ENCODE measurements around the gene TMEM184C.

Gene TMEM184C

DNA sequence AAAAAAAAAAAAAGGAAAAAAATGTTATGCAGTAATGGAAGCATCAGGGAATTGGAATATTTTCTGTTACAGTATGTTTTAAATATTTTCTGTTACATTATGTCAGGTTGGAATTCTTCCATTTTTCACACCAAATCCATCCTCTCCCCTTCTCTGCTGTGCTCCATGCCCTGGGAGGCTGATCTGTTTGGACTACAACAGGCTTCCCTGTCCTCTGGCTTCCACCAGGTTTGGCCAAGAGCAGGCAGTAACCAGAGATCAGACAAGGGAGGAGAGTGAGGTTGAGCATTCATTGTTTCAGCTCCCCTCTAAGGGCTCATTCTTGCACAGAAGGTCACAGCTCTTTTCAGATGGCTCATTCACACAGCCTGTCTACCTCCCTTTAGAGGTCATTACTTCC, 11.7 kb upstream of the TMEM184C start:
- DNase-seq: no peak

DNA sequence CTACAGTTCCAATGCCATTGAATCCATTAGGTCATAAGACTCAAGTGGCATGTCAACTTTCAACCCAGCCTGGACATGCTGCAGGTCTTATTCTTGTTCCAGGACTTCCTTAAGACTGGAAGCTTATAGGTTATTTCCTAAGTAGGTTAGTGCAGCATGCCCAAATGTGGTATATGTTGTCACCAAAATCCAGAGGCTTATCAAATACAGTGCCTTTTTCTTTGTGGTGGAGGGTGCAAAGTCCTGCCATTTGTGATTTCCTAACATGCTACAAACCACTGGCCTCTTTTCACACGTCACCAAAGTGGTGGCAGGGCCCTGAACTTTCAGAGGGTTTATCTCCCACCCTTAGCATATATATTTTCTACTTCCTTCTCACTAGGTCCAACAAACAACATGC, 9.7 kb upstream of the TMEM184C start:
- DNase-seq: no peak

DNA sequence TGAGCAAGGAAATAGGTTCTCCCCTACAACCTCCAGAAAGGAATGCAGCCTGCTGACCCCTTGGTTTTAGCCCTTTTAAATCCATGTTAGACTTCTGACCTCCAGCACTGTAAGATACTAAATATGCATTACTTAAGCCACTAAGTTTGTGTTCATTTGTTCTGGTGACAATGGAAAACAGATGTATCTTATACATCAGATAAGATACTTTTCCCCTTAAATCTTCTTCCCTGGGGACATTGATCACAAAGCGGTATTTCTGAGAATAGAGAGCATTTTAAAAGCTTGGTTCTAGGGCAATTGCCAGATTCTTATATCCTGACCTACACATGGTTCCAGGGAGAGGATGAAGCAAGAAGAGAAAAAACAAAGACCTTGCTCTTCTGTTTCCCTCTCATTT, 6.5 kb upstream of the TMEM184C start:
- DNase-seq: no peak

DNA sequence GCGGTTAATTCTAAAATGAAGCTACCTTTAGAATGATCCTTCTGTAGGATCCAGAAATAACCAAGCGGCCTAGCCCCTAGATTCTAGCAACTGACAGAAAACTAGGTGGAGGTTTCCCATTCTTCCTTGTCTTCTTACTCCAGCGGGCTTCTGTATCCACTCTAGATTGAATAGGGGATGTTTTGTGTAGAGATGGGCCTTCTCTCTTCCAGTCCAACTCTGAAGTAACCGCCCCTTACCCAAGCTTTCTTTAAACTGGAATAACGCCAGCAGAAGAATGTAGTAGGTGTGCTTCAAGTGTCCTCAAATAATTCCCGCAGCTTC, 386 bp upstream of the TMEM184C start:
- no peak for DNase-seq

DNA sequence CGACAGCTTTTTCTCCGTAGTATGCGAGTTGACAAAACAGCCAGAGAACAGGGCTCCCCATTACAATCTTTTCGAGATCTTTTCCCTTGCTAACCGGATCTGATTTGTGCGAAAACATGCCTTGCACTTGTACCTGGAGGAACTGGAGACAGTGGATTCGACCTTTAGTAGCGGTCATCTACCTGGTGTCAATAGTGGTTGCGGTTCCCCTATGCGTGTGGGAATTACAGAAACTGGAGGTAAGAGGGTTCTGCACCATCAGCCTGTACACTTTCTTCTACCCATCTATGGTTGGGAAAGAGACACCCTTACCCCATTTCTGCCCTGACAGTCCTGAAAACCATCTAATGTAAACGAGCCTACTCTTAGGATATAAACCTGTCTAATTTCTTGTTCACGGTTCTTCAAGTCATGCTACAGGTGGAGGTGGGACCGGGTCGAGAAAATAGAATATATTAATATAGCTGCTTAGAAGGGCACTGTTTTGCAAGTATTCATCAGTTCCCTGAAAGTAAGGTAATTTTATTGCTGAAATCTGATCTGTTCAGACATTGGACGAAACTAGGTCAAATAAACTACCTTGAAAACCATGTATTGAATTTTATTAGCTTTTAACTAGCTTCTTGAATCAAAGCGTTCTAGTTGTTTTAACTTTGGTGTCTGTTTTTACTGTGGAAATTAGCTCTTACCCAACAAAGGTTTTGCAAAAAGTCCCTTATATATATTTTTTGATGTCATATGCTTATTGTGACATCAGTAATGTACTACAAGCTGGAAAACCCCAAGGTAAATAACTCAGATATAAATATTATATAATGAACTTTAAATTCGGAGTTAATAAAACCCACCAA, 869 bp downstream of the TMEM184C start:
- no peak for DNase-seq

DNA sequence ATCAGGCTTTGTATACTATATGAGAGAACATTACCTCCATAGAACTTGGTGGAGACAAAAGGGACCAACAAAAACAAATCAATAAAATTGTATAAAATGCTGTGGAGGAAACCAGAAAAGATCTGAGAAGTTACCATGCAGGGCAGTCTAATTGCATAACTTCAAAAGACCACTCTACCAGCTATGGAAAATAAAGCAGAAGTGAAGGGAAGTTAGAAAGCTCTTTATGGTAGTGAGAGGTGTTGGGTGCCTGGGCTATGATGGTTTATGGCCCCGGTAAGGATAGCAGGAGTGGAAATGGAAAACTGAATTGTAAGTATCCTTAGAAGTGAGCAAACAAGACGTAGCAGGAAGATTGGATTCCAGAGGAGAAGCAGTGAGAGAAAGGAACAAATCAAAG, 3.1 kb downstream of the TMEM184C start:
- DNase-seq: peak; percentile 9

DNA sequence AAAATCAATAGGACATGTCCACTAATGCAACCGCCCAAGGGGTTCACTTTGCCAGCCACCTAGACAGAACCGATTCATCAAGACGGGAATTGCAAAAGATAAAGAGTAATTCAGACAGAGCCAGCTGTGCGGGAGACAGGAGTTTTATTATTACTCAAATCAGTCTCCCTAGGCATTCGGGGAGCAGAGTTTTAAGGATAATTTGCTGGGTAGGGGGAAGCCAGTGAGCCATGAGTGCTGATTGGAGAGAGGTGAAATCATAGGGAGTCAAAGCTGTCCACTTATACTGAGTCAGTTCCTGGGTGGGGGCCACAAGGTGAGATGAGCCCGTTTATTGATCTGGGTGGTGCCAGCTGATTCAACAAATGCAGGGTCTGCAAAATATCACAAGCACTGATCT, 8.5 kb downstream of the TMEM184C start:
- no peak for DNase-seq

DNA sequence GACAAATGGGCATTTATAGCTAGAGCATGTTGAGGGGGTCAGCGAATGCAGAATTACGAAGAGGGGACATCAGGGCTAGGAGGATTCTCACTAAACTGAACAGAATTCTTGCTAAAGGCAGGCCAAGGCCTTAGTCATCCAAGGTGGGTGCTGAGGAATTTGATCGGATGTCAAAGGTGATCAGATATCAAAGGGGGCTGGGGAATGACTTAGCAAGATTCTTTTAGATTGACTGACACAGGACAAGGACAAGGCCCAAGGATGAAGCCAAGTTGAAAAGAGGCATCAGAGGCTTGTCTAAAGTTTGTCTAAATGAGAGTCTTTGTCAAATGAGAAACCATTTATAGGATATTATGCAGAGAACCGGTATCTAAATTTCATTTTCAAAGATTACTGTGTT, 9.7 kb downstream of the TMEM184C start:
- DNase-seq: no peak

DNA sequence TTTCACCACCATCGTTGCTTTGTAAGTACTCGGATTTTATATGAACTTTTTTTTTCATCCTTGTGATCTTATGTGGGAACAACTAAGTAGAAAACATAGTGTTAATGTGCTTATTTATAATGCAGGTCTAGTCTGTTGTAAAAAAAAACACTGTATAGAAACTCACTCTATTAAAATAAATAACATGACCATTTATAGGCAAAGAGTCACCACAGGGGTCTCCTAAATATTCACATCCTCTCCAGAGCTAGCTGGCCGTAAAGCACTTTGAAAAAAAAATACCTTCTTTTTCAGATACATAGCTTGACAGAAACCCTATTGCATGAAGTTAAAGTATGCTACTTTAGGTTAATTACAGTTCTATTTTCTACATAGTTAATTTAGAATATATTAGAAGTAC, 11.2 kb downstream of the TMEM184C start:
- no peak for DNase-seq

DNA sequence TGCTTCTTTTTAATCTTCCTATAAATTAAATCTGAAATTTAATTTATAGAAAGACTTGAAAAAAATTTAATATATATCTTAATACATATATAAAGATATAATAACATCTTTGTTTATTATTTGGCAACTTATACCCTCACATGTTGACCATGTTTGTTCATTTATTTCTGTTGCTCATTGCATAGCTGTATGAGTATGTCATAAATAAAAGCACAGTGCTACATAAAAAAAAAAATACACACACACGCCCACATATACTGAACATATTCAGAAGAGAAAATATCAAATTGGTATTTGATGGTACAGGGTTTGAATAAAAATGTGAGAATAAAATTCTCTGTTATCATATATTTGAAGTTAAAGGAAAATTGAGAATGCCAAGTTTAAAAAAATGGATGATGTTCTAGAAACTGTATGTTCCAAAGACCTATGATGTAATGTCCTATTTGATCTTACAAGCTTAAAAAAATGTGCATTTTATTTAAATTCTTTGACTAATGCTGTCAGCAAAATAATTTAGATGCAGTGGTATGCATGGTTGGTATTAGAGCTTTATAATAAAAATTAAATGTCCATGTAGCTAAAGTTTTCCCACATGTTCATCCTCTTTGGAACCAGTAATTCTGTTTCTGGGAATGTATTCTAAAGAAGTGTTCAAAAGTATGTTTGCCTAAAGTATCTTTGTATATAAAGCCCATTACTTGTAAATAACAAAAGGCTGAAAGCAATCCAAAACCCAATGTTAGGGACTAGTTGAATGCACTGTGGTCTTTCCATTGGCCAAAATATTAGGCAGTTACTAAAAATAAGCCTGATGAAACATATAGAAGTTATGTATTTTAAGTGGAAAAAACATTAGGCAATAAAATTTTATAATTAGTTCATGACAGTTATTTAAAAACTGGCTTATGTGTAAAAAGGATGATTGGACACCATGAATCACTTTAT, 12.9 kb downstream of the TMEM184C start:
- DNase-seq: no peak

DNA sequence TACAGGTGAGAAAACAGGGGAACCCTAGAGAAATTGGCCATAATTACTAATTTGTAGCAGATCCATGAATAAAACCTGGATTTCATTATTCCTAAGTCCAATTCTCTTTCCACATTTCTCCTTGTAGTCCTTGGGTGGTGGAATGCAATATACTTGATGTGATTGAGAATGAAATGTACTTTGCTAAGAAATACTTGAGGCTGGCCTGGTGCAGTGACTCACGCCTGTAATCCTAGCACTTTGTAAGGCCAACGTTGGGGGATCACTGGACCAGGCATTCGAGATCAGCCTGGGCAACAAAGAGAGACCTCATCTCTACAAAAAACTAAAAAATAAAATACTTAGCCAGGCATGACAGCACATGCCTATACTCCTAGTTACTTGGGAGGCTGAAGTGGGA, 15.9 kb downstream of the TMEM184C start:
- DNase-seq: no peak

DNA sequence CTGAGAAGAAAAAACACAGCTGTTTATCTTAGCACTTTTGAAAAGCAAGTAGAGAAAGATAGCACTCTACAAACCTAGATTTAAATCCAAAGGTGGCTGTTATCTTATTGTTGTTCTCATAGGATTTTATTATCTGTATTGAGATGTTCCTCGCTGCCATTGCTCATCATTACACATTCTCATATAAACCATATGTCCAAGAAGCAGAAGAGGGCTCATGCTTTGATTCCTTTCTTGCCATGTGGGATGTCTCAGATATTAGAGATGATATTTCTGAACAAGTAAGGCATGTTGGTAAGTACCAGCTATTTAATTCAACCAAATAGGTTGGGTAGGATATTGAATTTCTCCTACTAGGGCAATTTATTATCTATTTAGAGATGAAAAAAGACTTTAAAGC, 16.4 kb downstream of the TMEM184C start:
- no peak for DNase-seq

DNA sequence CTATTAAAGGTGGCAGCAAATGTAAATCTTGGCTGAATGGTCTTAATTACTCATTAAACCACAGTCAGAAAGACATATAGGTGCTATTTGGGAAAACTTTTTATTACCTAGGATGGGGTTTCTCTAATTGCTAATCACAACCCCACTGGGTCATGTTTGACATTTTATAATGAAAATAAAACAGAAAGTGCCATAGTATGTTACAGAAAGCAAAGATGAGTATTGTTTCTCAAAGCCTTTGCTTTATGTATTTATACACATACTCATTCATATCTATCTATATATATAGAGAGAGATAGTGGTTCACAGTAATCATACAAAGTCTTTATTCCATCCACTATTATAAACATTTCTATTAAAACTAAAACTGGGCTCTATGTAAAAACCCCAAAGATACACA, 18.2 kb downstream of the TMEM184C start:
- no peak for DNase-seq

DNA sequence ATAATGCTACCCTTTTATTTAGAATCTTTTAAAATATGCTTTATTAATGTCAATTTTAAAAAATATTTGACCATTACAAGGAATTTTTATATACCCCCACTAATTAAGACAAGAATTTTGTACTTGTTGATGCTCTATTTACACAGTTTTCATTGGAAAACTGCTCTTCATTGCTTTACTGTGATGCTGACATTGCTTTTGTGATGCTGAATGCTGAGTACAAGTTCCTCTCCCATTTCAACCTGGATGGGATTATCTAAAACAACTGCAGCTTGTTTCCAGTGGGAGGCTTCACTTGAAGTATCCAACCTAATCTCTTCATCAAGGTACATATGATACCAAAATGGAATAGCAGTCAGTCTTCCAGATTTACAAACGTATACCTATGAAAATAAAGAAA, 21.2 kb downstream of the TMEM184C start:
- DNase-seq: no peak

DNA sequence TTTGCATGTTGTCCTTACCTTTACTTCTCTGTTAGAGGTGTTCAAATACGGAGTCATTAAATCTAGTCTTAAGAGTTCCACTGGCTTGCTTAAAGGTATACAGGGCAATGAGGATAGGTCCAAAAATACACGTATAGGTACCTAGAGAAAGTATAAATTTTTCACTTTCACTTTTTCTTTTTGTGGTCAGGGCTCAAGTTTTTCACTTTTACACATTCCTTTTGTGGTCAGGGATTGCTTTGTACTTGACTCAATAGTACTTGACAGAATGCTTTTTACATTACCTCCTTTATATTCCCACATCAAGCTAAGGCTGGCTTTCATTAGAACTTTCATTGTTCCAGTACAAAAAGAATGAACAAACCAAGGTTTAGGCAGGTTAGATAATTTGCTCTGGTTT, 21.7 kb downstream of the TMEM184C start:
- DNase-seq: no peak

DNA sequence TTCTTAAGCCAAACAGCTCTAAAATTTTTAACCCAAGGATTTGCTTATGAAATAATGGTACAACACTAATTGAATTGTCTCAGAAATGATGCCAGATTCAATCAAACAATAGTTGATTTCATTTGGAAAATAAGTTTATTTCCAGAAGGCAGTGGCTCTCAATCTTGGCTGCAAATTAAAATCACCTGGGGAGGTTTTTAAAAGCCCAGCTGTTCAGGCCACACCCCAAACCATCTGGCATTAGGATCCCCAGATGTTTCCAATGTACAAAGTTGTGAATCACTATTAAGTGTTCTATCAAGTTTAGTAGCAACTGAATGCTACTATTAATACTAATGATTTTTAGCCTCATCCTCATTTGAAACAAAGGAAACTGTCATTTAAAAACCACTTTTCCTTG, 22.2 kb downstream of the TMEM184C start:
- DNase-seq: no peak

DNA sequence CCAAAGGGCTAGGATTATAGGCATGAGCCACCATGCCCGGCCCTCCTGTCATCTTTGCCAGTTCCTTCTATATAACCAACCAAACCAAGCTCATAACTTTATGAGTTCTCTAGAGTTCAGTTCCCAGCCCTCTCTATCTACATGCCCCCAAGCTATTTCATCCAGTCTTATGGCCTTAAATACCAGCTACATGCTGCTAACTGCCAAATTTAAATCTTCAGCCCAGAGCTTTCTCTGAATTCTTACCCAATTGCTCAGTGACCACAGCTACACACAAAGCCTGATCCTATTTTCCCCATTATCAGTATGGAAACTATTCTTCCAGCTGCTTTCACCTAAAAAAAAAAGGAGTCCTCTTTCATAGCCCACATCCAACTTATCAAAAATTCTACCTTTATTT, 23.1 kb downstream of the TMEM184C start:
- DNase-seq: no peak

DNA sequence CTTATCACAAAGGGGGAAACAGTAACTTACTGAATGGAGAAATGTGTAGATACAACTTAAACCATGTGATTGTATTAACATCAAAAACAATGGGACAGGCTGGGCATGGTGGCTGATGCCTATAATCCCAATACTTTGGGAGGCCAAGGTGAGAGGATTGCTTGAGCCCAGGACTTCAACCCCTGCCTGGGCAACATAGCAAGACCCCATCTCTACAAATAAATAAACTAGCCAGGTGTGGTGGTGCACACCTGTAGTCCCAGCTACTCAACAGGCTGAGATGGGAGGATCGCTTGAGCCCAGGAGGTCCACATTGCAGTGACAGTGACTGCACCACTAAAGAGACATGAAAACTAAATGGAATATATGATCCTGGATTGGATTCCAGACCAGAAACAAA, 26.4 kb downstream of the TMEM184C start:
- no peak for DNase-seq

DNA sequence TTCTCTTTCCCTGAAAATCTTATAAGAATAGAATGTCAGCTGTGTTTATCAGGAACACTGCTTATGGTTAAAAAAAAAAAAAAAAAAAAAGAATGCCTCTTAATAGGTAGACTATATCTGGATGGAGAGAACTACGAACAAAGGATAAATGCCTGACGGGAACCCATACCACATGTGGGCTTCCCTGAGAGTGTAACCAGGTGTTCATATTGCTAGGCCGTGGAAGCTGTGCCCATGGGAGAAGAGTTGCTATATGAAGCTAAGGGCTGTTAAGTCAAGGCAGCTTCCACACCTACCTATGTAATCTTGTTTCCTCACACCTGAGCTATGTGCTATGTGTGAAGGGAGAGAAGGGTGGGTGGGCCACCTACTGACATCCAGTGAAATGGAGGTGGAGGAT, 27.3 kb downstream of the TMEM184C start:
- no peak for DNase-seq

DNA sequence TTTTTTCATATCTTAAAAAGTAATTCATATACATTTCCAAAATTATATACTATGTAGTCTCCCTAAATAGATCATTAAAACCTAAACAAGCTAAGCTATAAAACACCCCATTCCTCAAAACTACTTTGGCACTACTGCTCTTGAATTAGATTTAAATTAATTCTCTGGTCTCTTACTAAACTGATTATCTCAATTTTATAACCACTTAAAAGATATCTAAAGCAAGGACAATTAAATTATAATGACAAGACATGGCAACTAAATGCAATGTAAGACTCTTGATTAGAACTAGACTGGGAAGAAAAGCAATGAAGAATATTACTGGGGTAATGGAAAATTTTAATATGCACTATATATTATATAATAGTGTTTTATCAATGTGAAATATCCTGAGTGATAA, 27.9 kb downstream of the TMEM184C start:
- no peak for DNase-seq

DNA sequence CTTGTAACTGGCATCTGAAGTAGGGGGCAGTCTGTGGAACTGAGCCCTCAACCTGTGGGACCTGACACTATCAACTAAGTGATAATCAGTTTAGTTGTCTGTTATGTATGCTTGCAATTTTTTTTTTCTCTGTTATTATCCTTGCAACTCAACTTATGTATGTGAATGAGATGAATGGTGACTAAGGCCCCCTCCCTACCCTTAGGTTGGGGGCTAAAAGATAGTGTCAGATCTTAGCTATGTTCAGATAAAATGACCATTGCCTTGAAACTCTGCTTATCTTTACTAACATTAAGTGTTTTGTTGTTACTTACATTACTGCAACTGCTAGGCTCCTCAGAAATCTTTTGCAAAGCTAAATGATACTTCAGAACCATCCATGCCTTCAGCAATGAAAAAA, 31.5 kb downstream of the TMEM184C start:
- no peak for DNase-seq

DNA sequence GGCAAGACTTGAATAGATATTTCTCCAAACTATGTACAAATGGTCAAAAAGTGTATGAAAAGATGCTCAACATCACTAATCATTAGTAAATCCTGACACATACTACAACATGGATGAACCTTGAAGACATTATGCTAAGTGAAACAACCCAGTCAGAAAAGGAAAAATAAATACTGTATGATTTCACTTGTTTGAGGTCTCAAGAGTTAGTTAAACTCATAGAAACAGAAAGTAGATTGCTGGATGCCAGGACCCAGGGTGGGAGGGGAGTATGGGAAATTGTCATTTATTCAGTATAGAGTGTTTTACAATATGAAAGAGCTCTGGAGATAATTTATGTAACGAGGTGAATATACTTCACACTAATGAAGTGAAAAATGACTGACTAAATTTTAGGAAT, 34.4 kb downstream of the TMEM184C start:
- DNase-seq: no peak

DNA sequence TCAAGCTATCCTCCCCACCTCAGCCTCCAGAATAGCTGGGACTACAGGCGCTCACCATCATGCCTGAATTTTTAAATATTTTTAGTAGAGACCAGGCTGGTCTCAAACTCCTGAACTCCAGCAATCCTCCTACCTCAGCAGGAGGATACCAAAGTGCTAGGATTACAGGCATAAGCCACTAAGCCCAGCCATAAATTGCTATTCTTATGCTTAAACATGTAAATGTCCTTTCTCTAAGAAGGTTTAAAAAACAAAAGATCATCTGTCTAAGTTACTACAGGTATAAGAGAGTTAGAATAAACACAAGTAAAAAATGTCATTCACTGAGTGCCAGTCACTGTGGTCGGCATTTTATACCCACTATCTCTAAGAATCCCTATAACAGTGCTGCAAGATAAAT, 38.4 kb downstream of the TMEM184C start:
- DNase-seq: no peak

DNA sequence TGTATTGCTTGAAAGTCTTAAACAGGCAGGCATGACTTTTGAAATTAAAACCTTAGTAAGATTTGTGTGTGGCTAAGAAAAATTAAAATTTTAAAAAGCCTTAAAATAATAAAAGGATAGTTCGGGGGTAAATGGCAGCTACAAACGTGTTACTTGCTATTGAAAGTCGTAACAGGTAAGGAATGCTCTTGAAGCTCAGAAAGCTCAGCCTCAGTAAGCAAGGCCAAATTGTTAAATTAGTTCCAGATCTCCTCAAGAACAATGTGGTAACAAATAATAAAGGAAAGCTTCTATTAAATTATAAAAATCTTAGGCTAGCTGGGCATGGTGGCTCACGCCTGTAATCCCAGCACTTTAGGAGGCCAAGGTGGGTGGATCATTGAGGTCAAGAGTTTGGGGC, 41.3 kb downstream of the TMEM184C start:
- DNase-seq: no peak

Data from GF-D8 (cell line).